DND-41 (cell line): ENCODE measurements around the gene POU6F2.
"Not testable (repeated sequence)": the region's sequence is repeated elsewhere in the genome, so short reads cannot be mapped to it uniquely, and the experiment has no call there.

Source experiments
- ATAC-seq: fragments of 200-7000 bp; cut with Tn5 transposase; 3 replicates; pipeline ENCODE4 v1.9.1; 2021; ENCODE audit warnings: low read depth; ENCODE audit not compliant: insufficient read depth
- DNase-seq: peaks from one replicate; pipeline ENCODE4 v3.0.0-alpha.2; 2020
- H2AFZ ChIP-seq: 2 replicates; pipeline ENCODE4 v1.6.0; 2012; ENCODE audit warnings: low read depth, low read length
- H3K27ac ChIP-seq: 2 replicates; pipeline ENCODE4 v1.5.1; 2012; ENCODE audit warnings: low read length, inconsistent platforms
- H3K27me3 ChIP-seq: fragments of 200-600 bp; sonication (generic); 2 replicates; pipeline ENCODE4 v1.6.0; 2012; ENCODE audit warnings: low read length, mild to moderate bottlenecking, inconsistent platforms; ENCODE audit not compliant: insufficient read depth, poor library complexity
- H3K36me3 ChIP-seq: 2 replicates; pipeline ENCODE4 v1.5.1; 2012; ENCODE audit warnings: low read length, inconsistent platforms; ENCODE audit not compliant: insufficient read depth
- H3K4me1 ChIP-seq: 2 replicates; pipeline ENCODE4 v1.5.1; 2012; ENCODE audit warnings: mild to moderate bottlenecking, low read length; ENCODE audit not compliant: insufficient read depth
- H3K4me2 ChIP-seq: 2 replicates; pipeline ENCODE4 v1.6.0; 2012; ENCODE audit warnings: mild to moderate bottlenecking, moderate library complexity, low read length, inconsistent platforms; ENCODE audit not compliant: insufficient read depth
- H3K4me3 ChIP-seq, 2 experiments: fragments of 200-600 bp in 1 of 2; shearing (Covaris generic) in 1 of 2; 2 replicates each; pipeline ENCODE4 v1.5.1; 2012 to 2016; ENCODE audit warnings: inconsistent platforms in 2 of 2, low read length in 2 of 2, mild to moderate bottlenecking in 2 of 2, low read depth in 1 of 2, moderate library complexity in 1 of 2
- H3K79me2 ChIP-seq: 2 replicates; pipeline ENCODE4 v1.6.0; 2012; ENCODE audit warnings: low read length, inconsistent platforms; ENCODE audit not compliant: insufficient read depth
- H3K9ac ChIP-seq: 2 replicates; pipeline ENCODE4 v1.6.0; 2012; ENCODE audit warnings: low read depth, mild to moderate bottlenecking, inconsistent platforms, low read length, moderate library complexity
- H3K9me3 ChIP-seq: 2 replicates; pipeline ENCODE4 v1.5.1; 2012; ENCODE audit warnings: low read length, moderate library complexity, mild to moderate bottlenecking, inconsistent platforms; ENCODE audit not compliant: insufficient read depth, severe bottlenecking
- H4K20me1 ChIP-seq: 2 replicates; pipeline ENCODE4 v1.6.0; 2012; ENCODE audit warnings: low read length; ENCODE audit not compliant: insufficient read depth
- EZH2 ChIP-seq: IDR thresholded peaks from 3 replicates; pipeline ENCODE4 v1.6.1; 2012; ENCODE audit warnings: borderline replicate concordance, low read depth, mild to moderate bottlenecking, moderate library complexity, low read length, inconsistent platforms; ENCODE audit not compliant: severe bottlenecking
- TF ChIP-seq, protein P1 (sequence below): IDR thresholded peaks from 2 replicates; pipeline ENCODE4 v1.5.1; 2012; ENCODE audit warnings: borderline replicate concordance, low read length, moderate library complexity, mild to moderate bottlenecking; ENCODE audit not compliant: poor library complexity, severe bottlenecking; ENCODE audit errors: extremely low read depth

The POU6F2 gene

DNA sequence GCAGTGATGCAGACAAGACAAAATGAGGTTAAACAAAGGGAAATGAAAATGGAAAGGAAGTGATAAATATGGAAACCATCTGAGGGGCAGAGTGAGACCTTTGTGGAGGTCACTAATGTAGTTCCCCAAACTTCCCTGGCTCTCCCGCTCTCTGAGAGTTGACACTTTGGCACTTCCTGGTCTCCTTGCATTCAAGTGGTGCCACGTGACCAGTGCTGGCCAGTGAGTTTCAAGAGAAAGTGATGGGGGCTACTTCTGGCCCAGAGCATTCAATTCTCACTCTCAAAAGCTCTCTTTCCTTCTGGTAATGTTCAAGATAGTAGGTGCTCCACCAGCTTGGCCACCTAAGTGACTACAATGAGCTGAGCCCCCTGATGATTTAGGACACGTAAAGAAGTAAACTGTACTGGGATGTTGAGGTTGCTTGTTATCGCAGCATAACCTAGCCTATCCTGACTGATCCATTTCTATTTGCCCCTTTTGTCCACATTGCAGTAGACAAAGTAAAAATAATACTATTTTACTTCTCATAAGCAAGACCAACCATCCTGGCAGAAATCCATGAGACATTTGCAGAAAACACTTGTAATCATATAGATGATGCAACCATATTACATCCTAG is 346.5 kb downstream of the POU6F2 start:
- Histone ChIP-seq H3K4me3 (no peak overlapping the region), H3K36me3 (no peaks in the 10 kb centered on the region), H4K20me1 (no peaks in the 10 kb centered on the region), H3K9me3 (no peaks in the 10 kb centered on the region), H3K4me1 (no peaks in the 10 kb centered on the region), H2AFZ (no peak overlapping the region), H3K9ac (no peak overlapping the region), H3K4me2 (no peak overlapping the region), H3K27me3 (peaks cover 8% of the 10 kb centered on the region), H3K79me2 (no peaks in the 10 kb centered on the region), H3K27ac (no peak overlapping the region)
- ATAC-seq = no peak
- no peak for DNase-seq
- TF ChIP-seq, protein P1, sequence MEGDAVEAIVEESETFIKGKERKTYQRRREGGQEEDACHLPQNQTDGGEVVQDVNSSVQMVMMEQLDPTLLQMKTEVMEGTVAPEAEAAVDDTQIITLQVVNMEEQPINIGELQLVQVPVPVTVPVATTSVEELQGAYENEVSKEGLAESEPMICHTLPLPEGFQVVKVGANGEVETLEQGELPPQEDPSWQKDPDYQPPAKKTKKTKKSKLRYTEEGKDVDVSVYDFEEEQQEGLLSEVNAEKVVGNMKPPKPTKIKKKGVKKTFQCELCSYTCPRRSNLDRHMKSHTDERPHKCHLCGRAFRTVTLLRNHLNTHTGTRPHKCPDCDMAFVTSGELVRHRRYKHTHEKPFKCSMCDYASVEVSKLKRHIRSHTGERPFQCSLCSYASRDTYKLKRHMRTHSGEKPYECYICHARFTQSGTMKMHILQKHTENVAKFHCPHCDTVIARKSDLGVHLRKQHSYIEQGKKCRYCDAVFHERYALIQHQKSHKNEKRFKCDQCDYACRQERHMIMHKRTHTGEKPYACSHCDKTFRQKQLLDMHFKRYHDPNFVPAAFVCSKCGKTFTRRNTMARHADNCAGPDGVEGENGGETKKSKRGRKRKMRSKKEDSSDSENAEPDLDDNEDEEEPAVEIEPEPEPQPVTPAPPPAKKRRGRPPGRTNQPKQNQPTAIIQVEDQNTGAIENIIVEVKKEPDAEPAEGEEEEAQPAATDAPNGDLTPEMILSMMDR = no peak
- TF ChIP-seq EZH2 = no peak

DNA sequence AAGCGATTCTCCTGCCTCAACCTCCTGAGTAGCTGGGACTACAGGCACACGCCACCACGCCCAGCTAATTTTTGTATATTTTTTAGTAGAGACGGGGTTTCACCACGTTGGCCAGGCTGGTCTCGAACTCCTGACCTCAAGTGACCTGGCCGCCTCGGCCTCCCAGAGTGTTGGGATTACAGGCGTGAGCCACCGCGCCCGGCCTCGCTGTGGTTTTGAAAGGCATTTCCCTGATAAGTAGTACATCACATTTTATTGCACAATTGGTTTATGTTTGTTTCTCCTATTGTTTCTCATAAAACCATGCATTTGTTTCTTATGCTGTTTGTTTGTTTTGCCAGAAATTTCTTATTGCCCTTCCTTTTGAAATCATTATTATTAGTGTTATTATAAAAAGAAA is 353.9 kb downstream of the POU6F2 start:
- not testable (repeated sequence) for H4K20me1 ChIP-seq

DNA sequence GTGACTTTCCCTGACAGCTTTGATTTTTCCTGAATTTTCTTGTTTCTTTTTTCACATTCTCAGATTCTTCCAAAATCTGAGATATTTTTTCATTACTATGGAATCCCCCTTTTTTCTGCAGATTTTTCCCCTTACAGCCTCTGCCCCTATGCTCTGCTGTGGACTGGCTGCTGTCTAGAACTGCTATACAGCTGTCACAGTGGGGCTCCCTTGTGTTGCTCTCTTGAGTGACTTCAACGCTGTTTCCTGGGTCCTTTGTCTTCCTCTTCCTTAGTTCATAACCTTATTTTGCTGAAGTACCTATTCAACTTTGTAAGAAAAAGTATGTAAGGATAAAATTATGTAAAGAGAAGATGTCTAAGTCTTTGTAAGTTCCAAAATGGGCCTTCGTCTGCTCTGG is 354.4 kb downstream of the POU6F2 start:
- no peak overlapping the region for H3K9ac ChIP-seq
- ATAC-seq (no peak), DNase-seq (no peak)
- no peaks in the 10 kb centered on the region for H3K9me3 ChIP-seq
- no peak overlapping the region for H2AFZ ChIP-seq
- TF ChIP-seq, protein P1 = no peak
- no peak for TF ChIP-seq EZH2
- no peak overlapping the region for H3K4me3 ChIP-seq
- H3K4me1 ChIP-seq = no peaks in the 10 kb centered on the region
- no peak overlapping the region for H3K27ac ChIP-seq
- no peaks in the 10 kb centered on the region for H3K79me2 ChIP-seq
- no peaks in the 10 kb centered on the region for H4K20me1 ChIP-seq
- peaks cover 10% of the 10 kb centered on the region for H3K27me3 ChIP-seq
- H3K36me3 ChIP-seq = no peaks in the 10 kb centered on the region
- H3K4me2 ChIP-seq = no peak overlapping the region

More for the DNA sequence above, 353.9 kb downstream of the POU6F2 start:
- not testable (repeated sequence) for H3K36me3 ChIP-seq, H3K9me3 ChIP-seq, H3K4me3 ChIP-seq, H3K9ac ChIP-seq, H3K27ac ChIP-seq, H3K79me2 ChIP-seq, H2AFZ ChIP-seq, H3K4me2 ChIP-seq, DNase-seq, H3K4me1 ChIP-seq, ATAC-seq
- H3K27me3 ChIP-seq = peaks cover 10% of the 10 kb centered on the region

DNA sequence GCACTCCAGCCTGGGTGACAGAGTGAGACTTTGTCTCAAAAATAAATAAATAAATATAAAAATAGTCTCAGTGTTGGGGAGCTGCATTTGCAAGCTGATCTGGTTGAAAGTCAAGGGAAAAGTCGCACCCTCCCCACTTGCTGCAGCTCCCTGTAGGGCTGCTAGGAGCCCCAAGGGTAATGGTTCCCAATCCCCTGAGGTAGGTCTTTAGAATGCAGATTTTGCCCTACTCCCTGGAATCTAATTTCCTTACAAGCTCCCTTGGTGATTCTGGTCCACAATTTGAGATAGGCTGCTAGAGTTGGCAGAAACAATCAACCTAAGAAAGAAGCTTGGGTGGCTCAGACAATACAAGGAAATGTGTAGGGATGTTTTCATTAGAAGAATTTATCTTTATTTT is 356.0 kb downstream of the POU6F2 start:
- DNase-seq = no peak
- H3K9ac ChIP-seq = no peak overlapping the region
- H3K27ac ChIP-seq = no peak overlapping the region
- H4K20me1 ChIP-seq = no peaks in the 10 kb centered on the region
- H3K9me3 ChIP-seq = no peaks in the 10 kb centered on the region
- no peaks in the 10 kb centered on the region for H3K79me2 ChIP-seq
- no peak overlapping the region for H2AFZ ChIP-seq
- H3K36me3 ChIP-seq = no peaks in the 10 kb centered on the region
- peaks cover 10% of the 10 kb centered on the region for H3K27me3 ChIP-seq
- H3K4me2 ChIP-seq = no peak overlapping the region
- ATAC-seq = no peak
- no peak for TF ChIP-seq EZH2
- TF ChIP-seq, protein P1 = no peak
- no peak overlapping the region for H3K4me3 ChIP-seq
- no peaks in the 10 kb centered on the region for H3K4me1 ChIP-seq
